GM19455 (cell line): Measurements from ENCODE around the gene HEXIM1.
"Not testable (repeated sequence)": the region's sequence is repeated elsewhere in the genome, so short reads cannot be mapped to it uniquely, and the experiment has no call there.

ENCODE experiments used
- ATAC-seq: cut with Tn5 transposase; IDR thresholded peaks from one replicate; pipeline ENCODE4 v1.9.1; 2021; ENCODE audit not compliant: unreplicated experiment

HEXIM1 gene

DNA sequence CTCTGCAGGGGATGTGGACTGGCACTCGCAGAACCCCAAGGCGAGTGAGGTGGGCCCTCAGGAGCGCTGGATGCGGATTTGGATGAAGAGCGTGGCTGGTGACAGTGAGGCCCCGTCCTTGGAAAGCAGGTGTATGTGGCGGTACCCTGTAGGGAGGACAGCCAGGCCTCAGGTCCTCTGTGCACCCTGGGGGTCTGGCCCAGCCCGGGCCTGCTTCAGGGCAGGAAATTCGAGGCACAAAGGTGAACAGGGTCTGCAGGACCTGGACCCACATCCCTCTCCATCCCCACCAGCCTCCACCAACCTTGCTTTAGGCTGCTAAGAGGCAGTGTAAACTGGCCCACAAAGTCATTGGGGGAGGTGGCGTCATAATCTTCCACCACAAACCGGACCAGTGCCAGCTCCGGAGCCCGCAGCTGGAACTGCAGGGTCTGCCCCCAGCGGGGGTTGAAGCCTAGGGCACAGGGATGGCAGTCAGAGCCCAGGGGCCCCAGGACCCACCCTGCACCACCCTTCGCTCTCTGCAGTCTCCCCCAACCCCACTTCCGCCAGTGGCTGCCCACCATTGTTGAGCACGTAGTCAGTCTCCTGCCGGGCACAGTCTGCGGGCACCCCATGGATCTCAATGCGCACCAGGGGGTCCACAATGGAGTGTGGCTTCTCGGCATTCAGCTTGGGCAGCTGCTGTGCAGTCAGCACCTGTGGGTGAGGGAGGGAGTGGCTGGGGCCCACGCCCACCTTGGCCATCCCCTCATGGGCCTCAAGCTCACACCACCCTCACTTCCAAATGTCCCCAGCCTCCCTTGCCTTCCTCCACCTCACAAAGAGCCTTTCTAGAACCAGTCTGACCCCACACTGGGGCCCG is 35.5 kb upstream of the HEXIM1 start:
- no peak for ATAC-seq

DNA sequence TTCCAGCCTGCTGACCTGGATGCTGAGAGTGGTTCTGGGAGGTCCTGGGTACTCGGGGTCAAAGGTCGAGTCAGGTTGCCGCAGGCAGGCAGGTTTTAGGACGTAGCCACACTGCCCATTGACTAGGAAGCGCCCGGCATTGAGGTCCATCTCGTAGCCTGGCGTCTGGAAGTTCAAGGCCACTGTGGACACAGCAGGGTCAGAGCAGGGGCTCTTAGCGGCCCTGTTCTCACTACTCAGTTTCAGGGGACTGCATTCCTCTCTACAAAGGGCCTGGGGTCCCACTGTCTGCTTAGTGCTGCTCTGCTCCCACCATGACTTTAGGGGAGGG is 34.9 kb upstream of the HEXIM1 start:
- ATAC-seq, result no peak

DNA sequence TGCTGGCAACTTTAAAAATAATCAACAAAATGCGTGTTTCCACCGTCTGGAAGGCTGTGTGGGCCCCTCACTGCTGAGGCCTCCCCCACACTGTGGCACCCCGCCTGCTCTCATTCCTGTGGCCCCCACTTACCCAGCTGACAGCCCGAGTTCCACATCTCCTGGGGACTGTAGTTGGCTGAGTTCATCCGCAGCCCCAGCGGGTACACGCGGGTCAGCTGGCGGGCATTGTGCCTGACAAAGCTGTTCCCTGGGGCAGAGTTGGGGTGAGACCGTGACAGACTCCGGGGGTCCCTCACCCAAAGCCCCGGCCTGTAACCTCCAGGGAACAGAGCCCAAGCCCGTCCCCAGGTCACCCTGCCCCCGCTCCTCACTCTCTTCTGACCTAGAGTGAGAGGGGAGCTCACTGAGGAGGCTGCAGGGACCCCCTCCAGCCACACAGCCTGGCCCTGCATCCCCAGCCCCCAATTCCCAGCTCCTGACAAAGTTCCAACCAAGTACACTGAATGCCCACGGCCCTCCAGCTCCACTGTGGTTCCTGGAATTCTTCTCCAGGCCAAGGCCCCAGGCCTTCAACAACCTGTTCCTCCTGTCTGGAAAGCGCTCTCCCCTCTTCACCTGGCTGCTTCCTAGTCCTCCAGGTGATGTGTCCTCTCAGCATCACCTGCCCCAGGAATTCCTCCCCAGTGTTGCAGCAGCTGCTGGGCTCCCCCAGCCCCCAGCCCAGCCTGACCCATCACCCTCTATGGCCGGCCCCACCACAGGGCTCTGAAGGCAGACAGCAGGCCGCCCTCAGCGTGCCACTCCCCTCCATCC is 34.0 kb upstream of the HEXIM1 start:
- ATAC-seq, result no peak

GRCh38 chr17:45115015-45115625 is 33.2 kb upstream of the HEXIM1 start:
- no peak for ATAC-seq

GRCh38 chr17:45115871-45116270 is 32.4 kb upstream of the HEXIM1 start:
- no peak for ATAC-seq

DNA sequence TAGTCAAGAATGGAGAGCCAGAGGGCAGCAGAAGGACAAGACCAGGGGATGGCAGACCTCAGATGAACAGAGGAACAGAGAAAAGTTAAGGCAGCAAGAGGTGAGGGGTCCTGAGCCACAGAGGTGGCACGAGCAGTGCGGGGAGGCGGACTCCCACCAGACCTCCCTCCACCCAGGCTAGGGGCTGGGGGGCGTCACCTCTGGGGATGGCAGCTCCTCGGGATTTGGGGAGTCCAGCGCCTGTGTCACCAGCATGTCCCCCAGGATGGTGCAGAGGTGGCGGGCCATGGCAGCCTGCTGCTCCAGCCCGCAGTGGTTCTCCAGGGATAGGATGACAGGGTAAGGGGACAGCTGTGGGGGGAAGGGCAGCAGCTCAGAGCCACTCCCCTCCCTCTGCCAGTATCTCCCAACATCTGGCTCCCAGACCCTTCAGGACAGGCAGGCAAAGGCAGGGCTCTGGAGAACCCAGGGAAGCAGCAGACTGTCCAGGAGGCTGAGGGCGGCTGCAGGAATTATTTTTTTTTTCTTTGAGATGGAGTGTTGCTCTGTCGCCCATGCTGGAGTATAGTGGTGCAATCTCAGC is 31.8 kb upstream of the HEXIM1 start:
- ATAC-seq, result no peak

- no peak for ATAC-seq
These were observed 30.9 kb upstream of the HEXIM1 start for GRCh38 chr17:45117334-45117733.

DNA sequence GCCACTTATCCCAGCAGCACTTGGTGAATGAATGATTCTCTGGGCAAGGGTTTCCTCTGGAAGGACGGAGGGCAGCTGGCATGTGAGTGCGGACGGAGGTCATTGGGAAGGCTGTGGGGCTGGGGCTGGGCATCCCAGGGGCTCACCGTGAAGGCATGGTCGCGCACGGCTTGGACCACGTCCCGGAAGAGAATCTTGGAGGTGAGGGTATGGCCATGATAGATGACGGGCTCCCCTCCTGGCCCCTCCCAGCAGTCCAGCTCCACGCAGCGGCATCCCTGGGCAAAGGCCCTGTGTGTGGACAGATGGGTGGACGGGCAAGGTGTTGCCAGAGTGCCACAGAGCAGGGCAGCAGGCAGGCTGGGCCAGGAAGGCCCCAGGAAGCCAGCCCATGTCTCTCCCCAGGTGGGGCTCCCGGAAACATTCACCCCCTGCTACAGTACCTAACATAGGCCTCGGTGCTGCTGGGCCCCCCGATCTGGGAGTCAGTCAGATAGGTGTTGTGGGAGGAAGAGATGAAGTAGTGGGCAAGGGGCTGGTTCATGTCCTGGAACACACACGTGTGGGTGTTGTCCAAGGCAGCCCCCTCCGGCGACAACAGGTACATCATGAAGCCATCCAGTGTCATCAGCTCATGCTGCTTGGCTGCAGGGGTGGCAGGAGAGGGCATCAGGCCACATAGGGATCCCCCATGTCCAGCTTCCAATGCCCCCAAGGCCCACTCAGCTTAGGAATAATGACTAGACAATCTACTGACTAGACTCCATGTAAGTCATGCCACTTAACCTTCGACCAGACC is 30.2 kb upstream of the HEXIM1 start:
- no peak for ATAC-seq

DNA sequence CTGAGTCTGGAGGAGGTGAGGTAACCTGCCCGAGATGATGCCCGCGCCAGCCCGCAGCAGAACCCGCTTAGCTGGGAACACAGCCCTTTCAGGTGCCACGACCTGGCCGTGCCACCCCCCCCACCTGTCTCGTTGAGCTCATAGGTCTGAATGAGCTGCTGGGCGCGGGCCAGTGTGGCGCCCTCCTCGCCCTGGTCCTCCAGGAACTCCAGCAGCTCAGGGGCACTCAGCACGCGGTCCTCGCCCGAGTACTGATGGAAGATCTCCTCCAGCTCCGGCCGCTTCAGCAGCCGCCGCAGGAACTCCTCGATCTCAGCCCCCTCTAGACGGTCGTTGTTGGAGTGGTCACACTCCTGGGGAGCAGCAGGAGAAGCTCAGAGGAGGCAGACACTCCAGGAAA is 29.6 kb upstream of the HEXIM1 start:
- ATAC-seq, result no peak

DNA sequence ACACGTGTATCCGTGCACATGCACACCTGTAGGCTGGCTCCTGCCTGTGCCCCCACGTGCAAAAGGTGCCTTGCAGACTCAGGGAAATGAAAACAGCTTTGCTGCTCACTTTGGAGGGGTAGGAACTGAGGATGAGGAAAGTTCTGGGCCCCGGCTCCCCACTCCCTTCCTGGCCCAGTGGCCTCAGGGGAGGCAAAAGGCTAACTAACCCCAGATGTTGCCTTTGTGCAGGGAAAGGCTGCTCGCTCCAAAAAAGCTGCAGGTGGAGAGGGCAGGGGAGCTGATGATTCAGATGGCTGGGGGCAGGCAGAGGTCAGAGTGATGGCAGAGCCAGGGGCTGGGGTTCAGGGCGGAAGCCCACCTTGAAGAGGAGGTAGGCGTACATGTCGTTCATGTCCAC is 28.3 kb upstream of the HEXIM1 start:
- ATAC-seq, result no peak

DNA sequence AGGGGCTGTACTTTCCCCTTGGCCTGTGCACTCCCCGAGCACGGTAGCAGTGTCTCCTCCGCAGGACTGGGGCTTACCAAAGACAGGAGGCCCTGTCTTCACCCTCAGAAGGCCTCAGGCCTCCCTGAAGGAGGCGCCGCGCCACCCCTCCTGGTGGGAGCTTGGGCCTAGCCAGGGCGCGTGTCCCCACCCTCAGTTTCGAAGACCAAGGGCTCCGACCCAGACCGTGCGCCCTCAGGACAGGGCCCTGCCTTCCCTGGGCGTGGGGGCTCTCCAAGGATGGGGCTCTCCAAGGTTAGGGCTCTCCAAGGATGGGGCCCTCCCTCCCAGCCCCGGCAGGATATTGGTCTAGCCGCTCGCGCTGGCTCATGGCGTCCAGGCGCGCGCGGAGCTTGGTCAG is 27.7 kb upstream of the HEXIM1 start:
- no peak for ATAC-seq

DNA sequence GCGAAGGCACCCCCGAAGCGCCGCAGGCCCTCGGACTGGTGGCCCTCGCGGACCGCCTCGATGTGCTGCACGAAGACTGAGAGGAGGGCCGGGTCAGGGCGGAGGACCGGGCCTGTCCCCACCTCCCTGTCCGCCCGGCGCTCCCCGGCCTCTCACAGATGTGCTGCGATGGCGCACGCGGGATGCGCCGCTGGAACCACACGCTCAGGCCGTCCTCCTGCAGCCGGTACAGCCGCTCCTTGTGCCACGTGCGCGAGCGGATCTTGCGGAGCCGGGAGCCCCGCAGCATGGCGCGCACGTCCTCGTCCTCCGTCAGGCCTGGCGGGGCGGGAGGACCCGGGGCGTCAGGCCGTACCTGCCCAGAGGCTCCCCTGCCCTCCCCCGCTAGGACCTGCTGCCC is 27.2 kb upstream of the HEXIM1 start:
- no peak for ATAC-seq

DNA sequence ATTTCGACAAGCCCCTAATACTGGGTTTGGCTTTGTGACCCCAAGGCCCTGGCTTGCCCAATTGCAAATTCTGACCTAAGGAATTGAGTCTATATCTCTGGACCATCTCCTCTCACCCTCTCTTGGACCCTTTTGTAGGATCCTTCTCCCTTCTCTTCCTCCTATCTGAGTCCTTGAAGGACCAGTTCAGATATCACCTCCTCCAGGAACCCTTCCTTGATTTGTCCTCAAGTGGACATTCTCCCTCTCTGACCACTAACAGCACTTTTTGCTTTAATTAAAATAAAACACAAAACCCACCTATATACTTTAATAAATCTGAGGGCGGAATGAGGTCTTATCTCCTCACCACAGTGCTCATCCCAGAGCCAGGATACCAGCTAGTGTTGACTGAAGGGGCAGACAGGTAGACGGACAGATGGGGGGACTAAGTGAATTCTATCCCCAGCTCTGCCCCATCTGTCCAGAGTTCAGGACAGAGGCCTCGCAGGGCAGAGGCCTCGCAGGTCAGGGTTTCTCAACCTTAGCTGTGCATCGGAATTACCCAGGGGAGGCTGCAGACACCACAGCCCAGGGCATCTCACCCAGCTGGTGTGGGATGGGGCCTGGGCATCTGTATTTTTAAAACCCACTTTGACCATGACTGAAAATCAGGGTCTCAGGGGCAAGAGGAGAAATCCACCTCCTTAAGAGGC is 25.1 kb upstream of the HEXIM1 start:
- no peak for ATAC-seq

GRCh38 chr17:45123930-45124796 is 24.1 kb upstream of the HEXIM1 start:
- ATAC-seq, result no peak

- not testable (repeated sequence) for ATAC-seq
These were observed 23.5 kb upstream of the HEXIM1 start for GRCh38 chr17:45124797-45125122.

- no peak for ATAC-seq
These were observed 22.8 kb upstream of the HEXIM1 start for GRCh38 chr17:45125509-45125908.

- no peak for ATAC-seq
These were observed 21.1 kb upstream of the HEXIM1 start for GRCh38 chr17:45127207-45127547.

- no peak for ATAC-seq
These were observed 20.6 kb upstream of the HEXIM1 start for GRCh38 chr17:45127548-45128300.

DNA sequence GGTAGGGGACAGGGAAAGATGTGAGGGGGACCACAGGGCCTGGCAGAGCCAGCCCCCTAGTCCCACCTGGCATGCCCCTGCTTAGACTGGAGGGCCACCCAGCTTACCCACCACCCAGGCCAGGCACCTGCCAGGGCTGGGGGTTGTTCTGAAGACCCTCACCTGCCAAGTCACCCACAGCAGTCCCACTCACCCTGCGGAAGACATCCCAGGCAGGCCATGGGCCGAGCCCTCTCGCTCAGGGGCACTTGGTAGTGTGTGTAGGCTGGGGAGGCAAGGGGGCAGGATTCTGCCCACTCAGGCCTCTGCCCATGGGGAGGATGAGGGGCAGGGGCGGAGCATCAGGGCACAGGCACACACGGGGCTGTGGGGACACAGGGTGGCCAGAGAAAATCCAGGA is 19.9 kb upstream of the HEXIM1 start:
- no peak for ATAC-seq
